RKO (cell line): ENCODE data around the gene NOL9.

ENCODE experiments used
- DNase-seq: peaks from one replicate; pipeline ENCODE4 v3.0.0-alpha.2; 2016; ENCODE audit warnings: low spot score

NOL9 gene

GRCh38 chr1:6590046-6590445 lies 35.7 kb upstream of the NOL9 start:
- no peak for DNase-seq

DNA sequence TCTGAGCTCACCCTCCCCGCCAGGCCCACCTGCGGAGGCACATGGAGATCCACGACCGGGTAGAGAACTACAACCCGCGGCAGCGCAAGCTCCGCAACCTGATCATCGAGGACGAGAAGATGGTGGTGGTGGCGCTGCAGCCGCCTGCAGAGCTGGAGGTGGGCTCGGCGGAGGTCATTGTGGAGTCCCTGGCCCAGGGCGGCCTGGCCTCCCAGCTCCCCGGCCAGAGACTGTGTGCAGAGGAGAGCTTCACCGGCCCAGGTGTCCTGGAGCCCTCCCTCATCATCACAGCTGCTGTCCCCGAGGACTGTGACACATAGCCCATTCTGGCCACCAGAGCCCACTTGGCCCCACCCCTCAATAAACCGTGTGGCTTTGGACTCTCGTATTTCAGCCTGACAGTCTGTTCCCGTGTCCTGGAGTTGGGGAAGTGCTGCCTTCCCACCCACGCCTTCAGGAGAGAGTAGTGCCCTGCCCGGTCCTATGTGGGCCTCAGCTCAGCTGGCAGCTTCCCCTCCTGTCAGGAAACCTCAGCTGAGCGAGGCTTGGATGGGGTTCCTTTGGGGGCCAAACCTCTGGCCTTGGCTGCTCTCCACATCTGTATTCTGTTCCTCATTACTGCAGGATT lies 34.7 kb upstream of the NOL9 start:
- DNase-seq: no peak

DNA sequence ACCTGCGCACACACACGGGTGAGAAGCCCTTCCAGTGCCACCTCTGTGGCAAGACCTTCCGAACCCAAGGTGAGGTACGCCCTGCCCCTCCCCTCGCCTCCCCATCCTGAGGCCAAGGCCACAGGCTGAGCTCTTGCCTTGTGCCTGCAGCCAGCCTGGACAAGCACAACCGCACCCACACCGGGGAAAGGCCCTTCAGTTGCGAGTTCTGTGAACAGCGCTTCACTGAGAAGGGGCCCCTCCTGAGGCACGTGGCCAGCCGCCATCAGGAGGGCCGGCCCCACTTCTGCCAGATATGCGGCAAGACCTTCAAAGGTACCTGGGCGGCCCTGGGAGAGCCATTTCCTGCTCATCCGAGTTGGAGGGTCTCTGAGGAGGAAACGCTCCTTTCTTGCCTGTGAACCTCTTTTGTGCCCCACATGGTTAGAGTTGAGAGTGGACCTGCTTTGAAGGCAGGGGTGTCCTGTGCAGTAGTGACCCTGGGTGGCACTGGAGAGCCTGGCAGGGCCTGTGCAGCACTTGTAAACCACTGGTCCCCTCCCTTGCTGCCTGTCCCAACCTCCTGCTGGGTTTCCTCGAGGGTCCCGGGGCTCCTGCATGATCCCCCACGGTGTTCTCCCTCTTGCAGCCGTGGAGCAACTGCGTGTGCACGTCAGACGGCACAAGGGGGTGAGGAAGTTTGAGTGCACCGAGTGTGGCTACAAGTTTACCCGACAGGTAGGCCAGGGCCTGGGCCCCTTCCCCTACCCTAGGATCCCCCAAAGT lies 34.0 kb upstream of the NOL9 start:
- DNase-seq: no peak

DNA sequence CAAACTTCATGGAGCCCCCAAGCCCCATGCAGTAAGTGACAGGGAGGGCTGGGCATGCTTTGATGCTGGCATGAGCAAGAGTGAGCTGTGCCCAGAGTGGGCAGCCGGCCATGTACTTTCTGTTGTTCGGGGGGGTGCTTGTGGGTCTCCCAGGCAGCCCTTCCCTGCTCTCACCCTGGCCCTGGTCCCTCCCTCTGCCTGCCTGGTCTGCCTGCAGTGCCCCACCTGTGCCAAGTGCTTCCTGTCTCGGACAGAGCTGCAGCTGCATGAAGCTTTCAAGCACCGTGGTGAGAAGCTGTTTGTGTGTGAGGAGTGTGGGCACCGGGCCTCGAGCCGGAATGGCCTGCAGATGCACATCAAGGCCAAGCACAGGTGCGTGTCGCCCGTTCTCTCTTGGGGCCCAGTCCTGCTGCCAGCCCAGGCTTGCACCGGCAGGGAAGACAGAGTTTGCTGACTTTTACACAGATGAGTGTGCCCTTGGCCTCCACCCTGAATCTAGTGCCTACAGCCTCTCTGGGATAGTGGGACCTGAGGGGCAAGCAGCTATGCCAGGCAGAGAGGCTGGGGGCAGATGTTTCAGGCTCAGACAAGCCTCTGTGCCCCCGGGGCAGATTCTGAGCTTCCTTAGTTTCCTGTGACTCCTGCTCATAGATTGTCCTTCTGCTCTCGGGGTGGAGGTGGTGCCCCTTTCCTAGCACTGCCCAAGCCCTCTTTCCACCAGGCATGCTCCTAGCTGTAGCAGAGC lies 33.1 kb upstream of the NOL9 start:
- DNase-seq: no peak

DNA sequence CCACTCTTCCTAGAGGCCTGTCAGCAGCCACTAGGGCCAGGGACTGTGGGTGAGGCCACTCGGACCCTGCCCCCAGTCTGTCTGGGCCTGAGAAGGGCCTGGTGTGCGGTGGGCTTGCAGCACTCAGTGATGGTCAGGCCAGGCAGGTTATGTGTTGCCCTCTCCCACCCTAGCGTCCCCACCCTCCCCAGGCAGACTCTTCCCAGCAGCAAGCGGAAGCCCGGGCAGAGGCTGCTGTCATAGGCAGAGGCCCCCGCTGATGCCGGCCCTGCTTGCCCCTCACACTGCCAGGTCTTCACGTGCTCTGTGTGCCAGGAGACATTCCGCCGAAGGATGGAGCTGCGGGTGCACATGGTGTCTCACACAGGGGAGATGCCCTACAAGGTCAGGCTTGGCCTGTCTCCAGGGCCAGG lies 32.1 kb upstream of the NOL9 start:
- DNase-seq: no peak

DNA sequence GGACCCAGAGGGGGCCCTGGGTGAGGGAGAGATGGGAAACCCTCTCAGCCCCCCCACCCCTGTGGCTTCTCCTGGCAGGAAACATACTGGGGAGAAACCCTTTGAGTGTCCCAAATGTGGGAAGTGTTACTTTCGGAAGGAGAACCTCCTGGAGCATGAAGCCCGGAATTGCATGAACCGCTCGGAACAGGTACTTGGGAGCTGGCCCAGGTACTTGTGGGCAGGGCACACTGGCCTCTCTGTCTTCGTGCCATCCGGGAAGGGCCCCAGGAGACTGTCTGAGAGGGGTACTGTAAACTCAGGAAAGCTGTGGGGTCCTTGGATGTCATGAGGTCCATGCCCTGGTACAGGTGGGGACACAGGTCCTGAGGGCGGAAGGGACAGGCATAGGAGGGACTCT lies 31.5 kb upstream of the NOL9 start:
- DNase-seq: no peak

GRCh38 chr1:6585081-6585722 lies 30.9 kb upstream of the NOL9 start:
- DNase-seq: no peak

DNA sequence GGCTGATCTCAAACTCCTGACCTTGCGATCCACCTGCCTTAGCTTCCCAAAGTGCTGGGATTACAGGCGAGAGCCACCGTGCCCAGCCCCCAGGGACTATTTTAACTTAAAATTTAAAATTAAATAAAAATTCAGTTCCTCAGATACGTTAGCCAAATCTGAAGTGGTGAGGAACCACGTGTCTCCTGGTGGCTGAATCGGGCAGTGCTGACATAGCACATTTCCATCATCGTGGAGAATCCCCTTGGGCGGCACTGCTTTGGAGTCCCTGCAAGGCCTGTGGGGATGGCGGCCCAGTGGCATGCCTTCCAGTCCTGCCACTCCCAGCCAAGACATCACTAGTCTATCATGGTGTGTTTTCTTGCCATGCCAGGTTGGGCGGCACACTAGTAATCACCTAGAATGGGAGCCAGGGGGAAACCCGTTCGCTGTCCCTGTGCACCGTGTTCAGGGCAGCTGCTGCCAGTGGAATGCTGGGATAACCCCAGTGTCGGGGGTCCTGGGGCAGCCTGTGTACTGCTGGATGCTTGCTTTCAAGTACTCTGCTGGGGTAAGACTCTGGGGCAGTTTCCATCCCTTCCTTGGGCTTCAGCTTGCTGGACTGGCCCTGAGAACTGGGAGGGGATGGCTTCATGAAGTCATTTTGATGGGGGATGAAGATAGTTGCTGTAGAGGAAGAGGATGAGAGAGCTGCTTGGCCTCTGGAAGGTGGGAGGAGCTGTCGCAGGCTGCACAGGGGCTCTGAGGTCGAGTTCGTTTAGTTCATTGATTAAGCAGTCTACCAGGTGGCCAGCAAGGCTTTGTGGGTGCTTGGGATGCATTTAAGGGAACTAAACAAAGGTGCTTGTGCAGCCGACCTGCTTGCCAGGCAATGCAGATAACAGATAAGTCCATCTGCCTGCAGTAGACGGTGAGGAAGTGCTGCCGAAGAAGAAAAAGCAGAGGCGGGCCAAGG lies 30.1 kb upstream of the NOL9 start:
- no peak for DNase-seq

GRCh38 chr1:6582370-6582769 lies 28.1 kb upstream of the NOL9 start:
- no peak for DNase-seq

- no peak for DNase-seq
Measured at GRCh38 chr1:6581561-6582305, 27.4 kb upstream of the NOL9 start.

- peak; percentile 66 for DNase-seq
Measured at GRCh38 chr1:6580593-6581409, 26.5 kb upstream of the NOL9 start.

- no peak for DNase-seq
Measured at GRCh38 chr1:6580119-6580592, 25.8 kb upstream of the NOL9 start.

GRCh38 chr1:6579374-6580118 lies 25.2 kb upstream of the NOL9 start, which contains the start of gene ZBTB48:
Gene ZBTB48 (plus strand): TSS chr1:6579994. CDS start chr1:6580610, 616 bp downstream.
- DNase-seq: peak; percentile 97

DNA sequence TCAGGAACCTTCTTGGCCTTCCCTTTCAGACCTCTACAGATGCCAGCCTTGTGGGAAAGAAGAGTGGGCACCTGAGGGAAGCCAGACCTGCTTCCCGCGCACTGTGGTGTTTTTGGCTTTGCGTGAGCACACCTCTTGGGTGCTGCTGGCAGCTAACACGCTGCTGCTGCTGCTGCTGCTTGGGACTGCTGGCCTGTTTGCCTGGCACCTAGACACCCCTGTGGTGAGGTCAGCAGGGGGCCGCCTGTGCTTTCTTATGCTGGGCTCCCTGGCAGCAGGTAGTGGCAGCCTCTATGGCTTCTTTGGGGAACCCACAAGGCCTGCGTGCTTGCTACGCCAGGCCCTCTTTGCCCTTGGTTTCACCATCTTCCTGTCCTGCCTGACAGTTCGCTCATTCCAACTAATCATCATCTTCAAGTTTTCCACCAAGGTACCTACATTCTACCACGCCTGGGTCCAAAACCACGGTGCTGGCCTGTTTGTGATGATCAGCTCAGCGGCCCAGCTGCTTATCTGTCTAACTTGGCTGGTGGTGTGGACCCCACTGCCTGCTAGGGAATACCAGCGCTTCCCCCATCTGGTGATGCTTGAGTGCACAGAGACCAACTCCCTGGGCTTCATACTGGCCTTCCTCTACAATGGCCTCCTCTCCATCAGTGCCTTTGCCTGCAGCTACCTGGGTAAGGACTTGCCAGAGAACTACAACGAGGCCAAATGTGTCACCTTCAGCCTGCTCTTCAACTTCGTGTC lies 24.5 kb upstream of the NOL9 start:
- DNase-seq: no peak

DNA sequence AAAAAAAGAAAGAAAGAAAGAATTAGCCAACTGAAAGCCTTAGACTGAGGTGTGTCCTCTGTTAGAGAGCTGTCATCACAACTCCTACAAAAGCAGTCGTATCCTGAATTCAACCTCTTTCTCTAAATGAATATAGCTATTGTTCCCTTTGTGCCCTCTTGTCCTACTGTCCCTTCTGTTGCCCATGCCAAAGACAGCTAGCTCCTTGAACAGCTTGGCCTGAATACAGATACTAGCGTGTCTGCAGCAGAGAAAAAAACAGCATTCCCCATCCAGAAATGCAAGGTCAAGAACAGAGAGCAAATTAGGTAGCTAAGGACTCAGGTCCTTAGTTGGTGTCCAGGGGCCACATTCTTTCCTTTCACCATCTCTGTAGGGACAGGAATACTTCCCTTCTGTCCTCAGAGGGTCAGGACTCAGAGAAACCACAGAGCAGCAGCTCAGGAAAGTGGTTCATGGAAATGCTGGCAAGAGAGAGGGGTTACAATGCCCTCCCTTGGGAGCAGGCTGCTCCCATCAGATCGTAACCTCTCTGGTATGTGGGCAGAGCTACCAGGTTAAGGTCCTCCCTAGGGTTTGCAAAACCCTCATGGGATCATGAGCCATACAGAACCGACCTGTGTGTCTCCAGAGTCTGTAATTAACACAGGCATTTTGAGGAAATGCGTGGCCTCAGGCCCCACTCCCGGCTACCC lies 23.7 kb upstream of the NOL9 start:
- DNase-seq: no peak

- no peak for DNase-seq
Measured at GRCh38 chr1:6574818-6575217, 20.5 kb upstream of the NOL9 start.

DNA sequence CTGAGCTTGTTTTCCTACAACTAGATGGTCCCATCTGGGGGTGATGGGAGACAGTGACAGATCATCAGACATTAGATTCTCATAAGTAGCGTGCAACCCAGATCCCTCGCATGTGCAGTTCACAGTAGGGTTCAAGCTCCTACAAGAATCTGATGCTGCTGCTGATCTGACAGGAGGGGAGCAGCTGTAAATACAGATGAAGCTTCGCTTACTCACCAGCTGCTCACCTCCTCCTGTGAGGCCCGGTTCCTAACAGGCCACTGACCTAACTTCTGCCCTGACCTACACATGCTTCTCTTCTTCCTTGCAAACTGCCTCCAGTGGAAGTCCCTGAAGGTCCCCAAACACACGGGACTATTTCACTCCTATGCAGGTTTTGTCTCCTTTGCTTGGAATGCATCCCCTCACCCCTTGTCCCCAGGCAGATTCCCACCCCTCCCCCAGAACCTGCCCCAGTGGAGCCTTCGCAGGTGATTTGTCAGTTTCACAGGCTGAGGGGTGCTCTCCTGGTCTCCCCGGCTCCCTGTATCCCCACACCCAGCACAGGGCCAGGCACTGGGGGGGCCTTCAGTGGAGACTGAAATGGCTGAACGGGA lies 19.8 kb upstream of the NOL9 start:
- peak; percentile 40 for DNase-seq
